Activated naive CD8-positive, alpha-beta T cell (primary cell): ENCODE results near the gene RAB8A.
A peak's percentile ranks its signal among the peaks of the same experiment; 100 is the strongest.
"Not testable (repeated sequence)": the region's sequence is repeated elsewhere in the genome, so short reads cannot be mapped to it uniquely, and the experiment has no call there.

Source experiments
- H3K27ac Mint-ChIP-seq: one replicate; pipeline ENCODE4 v1.8.0; 2021; ENCODE audit warnings: mixed read lengths
- H3K27me3 Mint-ChIP-seq: one replicate; pipeline ENCODE4 v1.8.0; 2021; ENCODE audit warnings: mixed read lengths
- H3K36me3 Mint-ChIP-seq: one replicate; pipeline ENCODE4 v1.8.0; 2021; ENCODE audit warnings: mixed read lengths
- H3K4me1 Mint-ChIP-seq: one replicate; pipeline ENCODE4 v1.8.0; 2021; ENCODE audit warnings: low read depth, mixed read lengths
- H3K4me3 Mint-ChIP-seq: one replicate; pipeline ENCODE4 v1.8.0; 2021; ENCODE audit warnings: mild to moderate bottlenecking, mixed read lengths
- H3K9me3 Mint-ChIP-seq: one replicate; pipeline ENCODE4 v1.8.0; 2021; ENCODE audit warnings: low read depth, mixed read lengths

The RAB8A gene

DNA sequence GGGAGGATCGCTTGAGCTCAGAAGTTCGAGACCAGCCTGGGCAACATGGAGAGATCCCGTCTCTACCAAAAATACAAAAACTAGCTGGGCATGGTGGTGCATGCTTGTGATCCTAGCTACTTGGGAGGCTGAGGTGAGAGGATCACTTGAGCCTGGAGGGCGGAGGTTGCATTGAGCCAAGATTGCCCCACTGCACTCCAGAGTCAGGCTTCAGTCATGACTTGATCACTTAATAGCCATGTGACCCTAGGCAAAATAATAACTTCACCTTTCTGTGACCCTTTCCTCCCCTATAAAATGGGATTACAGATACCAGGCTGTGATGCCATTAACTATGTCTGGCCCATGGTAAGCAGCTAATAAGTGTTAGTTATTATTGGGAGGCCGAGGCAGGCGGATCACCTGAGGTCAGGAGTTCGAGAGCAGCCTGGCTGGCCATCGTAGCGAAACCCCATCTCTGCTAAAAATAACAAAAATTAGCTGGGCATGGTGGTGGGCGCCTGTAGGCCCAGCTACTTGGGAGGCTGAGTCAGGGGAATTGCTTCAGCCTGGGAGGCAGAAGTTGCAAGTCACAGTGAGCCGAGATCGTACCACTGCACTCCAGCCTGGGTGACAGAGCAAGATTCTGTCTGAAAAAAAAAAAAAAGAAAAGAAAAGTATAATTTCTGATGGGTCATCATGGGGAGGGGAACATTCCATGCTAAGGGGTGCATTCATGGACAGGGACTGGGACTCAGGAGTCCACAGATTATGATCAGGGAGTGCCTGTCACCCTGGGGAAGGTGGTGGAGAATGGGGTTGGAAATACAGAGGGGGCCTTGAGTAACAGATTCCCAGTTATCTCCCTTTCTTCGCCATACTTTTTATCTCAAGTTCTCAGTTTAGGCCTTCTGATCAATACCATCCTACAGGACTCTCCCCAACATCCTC lies 19.9 kb upstream of the RAB8A start:
- Mint-ChIP-seq H3K9me3 (no peaks in the 10 kb centered on the region), H3K36me3 (peaks cover 15% of the 10 kb centered on the region), H3K4me1 (peaks cover 32% of the 10 kb centered on the region)

DNA sequence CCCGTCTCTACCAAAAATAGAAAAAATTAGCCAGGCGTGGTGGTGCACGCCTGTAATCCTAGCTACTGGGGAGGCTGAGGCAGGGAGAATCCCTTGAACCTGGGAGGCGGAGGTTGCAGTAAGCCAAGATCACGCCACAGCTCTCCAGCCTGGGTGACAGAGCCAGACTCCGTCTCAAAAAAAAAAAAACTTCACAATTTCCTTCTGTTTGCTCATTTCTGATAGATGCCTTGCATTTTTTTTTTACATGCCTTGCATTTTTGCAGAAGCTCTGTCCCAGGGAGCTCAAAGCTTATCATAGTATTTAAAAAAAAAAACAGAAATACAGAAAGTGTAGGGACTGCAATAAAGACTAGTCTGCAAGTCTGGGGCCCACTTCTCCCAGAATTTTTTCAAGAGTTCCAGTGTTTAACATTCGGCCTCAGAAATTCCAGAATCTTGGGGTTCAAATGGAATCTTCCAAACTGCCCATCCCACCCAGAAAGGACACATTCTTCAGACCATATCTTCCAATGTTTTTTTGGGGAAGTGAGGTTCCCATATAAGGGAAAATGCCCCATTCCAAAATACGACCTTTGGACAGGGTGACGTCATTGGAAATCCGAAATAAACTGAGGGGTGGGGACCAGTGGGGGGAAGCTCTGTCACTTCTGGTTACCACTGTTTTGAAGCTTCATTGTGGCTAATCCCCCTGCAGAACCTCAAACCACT lies 17.2 kb upstream of the RAB8A start:
- peaks cover 15% of the 10 kb centered on the region for H3K36me3 Mint-ChIP-seq
- peak overlapping the region; percentile 94 for H3K27ac Mint-ChIP-seq
- H3K4me3 Mint-ChIP-seq: peak overlapping the region; percentile 61
- H3K9me3 Mint-ChIP-seq: no peaks in the 10 kb centered on the region
- peaks cover 32% of the 10 kb centered on the region for H3K4me1 Mint-ChIP-seq
- H3K27me3 Mint-ChIP-seq: no peaks in the 10 kb centered on the region

More for the DNA sequence above, 19.9 kb upstream of the RAB8A start:
- H3K27ac Mint-ChIP-seq: no peak overlapping the region
- no peaks in the 10 kb centered on the region for H3K27me3 Mint-ChIP-seq
- H3K4me3 Mint-ChIP-seq: no peak overlapping the region

DNA sequence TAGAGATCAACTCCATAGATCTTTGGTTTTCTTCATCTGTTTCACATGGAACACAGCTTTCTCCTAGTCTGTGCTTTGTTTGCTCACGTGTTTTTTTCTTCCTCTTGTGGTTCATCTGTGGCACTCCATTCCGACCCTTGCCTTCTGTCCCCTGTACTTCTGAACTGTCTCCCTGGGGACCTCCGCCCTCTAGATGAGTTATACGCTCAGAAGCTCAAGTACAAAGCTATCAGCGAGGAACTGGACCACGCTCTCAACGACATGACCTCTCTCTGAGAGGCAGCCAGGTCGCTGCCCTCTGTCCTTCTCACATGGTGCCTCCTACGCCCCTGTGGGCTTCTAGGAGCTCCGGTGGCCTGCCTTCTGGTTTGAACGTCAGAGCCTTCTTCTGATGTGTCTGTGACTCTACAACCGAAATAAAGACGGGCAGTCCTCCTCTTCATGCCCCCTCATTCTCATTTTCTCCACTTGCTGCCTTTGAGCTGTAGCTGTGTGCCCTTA lies 16.6 kb upstream of the RAB8A start:
- peak overlapping the region; percentile 61 for H3K4me3 Mint-ChIP-seq
- H3K36me3 Mint-ChIP-seq: peaks cover 15% of the 10 kb centered on the region
- no peaks in the 10 kb centered on the region for H3K9me3 Mint-ChIP-seq
- peaks cover 32% of the 10 kb centered on the region for H3K4me1 Mint-ChIP-seq
- no peaks in the 10 kb centered on the region for H3K27me3 Mint-ChIP-seq
- H3K27ac Mint-ChIP-seq: peak overlapping the region; percentile 94

DNA sequence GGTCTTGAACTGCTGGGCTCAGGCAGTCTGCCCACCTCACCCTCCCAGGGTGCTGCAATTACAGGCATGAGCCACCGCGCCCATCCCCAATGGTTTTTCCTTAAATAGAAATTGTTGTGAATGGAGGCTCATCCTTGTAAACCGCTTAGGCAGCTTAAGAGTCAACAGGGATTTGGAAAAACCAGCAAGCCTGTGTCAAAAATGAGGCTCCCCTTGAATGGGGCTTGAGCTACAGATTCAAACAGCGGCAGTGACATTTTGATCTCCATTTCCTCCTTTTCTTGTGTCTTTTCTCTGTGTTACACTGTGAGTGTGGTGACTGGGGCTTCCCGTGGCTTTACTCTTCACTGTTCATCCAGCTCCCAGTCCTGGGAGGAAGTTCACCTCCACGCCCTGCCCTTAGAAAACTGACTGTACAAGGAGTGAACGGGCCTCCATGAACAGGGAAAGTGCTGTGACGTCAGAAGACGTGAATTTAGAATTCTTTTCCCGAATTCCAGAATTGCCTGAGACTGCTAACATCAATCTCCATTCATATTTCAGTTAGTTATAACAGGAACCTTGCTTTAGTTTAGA lies 15.3 kb upstream of the RAB8A start:
- no peaks in the 10 kb centered on the region for H3K9me3 Mint-ChIP-seq
- H3K27me3 Mint-ChIP-seq: no peaks in the 10 kb centered on the region
- peaks cover 16% of the 10 kb centered on the region for H3K36me3 Mint-ChIP-seq
- peak overlapping the region; percentile 61 for H3K4me3 Mint-ChIP-seq
- peaks cover 32% of the 10 kb centered on the region for H3K4me1 Mint-ChIP-seq
- peak overlapping the region; percentile 76 for H3K27ac Mint-ChIP-seq

DNA sequence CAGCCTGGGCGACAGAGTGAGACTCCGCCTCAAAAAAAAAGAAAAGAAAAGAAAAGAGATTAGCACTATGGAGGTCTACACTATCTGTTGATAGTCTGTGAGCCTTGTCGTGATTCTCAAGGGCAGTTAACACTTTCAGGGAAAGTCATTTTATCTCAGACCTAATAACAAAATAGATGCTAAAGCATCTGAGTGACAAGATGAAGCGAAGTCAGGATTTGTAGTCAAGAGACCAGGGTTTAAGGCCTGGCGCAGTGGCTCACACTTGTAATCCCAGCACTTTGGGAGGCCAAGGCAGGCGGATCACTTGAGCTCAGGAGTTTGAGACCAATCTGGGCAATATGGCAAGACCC lies 13.3 kb upstream of the RAB8A start:
- H3K27me3 Mint-ChIP-seq: no peaks in the 10 kb centered on the region
- no peaks in the 10 kb centered on the region for H3K9me3 Mint-ChIP-seq
- H3K4me3 Mint-ChIP-seq: no peak overlapping the region
- no peak overlapping the region for H3K27ac Mint-ChIP-seq
- H3K36me3 Mint-ChIP-seq: peaks cover 16% of the 10 kb centered on the region
- H3K4me1 Mint-ChIP-seq: peaks cover 31% of the 10 kb centered on the region

DNA sequence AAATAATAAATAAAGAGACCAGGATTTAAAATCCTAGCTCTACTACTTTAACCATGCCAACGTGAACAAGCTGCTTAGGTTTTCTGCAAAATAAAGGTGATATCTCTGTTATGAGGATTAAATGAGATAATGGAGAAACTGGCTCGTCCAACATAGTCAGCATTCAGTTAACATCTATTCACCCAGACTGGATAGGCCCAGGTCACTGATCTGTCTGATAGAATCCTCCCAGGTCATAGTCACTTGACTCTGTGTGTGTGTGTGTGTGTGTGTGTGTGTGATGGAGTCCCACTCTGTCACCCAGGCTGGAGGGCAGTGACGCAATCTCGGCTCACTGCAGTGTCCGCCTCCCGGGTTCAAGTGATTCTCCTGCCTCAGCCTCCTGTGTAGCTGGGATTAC lies 12.9 kb upstream of the RAB8A start:
- H3K36me3 Mint-ChIP-seq: peaks cover 13% of the 10 kb centered on the region
- peaks cover 27% of the 10 kb centered on the region for H3K4me1 Mint-ChIP-seq
- no peak overlapping the region for H3K4me3 Mint-ChIP-seq
- no peak overlapping the region for H3K27ac Mint-ChIP-seq
- no peaks in the 10 kb centered on the region for H3K27me3 Mint-ChIP-seq
- H3K9me3 Mint-ChIP-seq: no peaks in the 10 kb centered on the region

DNA sequence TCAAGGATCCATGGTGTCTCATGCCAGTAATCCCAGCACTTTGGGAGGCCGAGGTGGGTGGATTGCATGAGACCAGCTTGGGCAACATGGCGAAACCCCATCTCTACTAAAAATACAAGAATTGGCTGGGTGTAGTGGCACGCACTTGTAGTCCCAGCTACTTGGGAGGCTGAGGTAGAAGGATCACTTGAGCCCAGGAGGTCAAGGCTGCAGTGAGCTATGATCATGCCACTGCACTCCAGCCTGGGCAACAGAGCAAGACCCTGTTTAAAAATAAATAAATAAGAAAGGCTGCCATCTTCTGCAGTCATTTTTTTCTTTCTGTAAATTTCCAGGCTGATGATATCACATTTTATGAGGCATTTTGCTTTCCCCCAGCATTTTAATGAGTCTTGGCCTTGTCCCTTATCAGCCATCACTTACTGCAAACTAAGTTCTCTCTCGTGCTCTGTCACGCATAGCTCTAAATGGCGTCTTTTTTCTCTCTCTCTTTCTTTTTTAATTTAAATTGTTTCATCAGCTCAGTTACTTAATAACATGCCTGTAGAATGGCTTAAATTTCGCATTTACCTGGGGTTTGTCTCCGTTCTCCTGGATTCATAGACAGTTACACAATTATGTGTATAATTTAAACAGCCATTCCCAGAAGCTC lies 12.2 kb upstream of the RAB8A start:
- H3K4me3 Mint-ChIP-seq: not testable (repeated sequence)

DNA sequence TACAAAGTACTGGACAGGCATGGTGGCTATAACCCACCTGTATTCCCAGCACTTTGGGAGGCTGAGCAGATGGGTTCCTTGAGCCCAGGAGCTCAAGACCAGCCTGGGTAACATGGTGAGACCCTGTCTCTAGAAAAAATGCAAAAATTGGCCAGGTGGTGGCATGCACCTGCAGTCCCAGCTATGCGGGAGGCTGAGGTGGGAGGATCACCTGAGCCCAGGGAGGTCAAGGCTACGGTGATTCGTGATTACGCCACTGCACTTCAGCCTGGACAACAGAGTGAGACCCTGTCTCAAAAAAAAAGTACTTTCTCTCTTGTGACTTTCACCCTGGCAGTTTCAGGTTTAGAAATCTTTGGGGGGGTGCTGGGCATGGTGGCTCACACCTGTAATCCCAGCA lies 11.2 kb upstream of the RAB8A start:
- no peaks in the 10 kb centered on the region for H3K27me3 Mint-ChIP-seq
- no peak overlapping the region for H3K4me3 Mint-ChIP-seq
- H3K9me3 Mint-ChIP-seq: no peaks in the 10 kb centered on the region
- H3K4me1 Mint-ChIP-seq: peaks cover 15% of the 10 kb centered on the region
- no peak overlapping the region for H3K27ac Mint-ChIP-seq
- peaks cover 7% of the 10 kb centered on the region for H3K36me3 Mint-ChIP-seq

More for the DNA sequence above, 12.2 kb upstream of the RAB8A start:
- Mint-ChIP-seq H3K36me3 (peaks cover 13% of the 10 kb centered on the region), H3K4me1 (peaks cover 26% of the 10 kb centered on the region)
- H3K27me3 Mint-ChIP-seq, H3K9me3 Mint-ChIP-seq, H3K27ac Mint-ChIP-seq: not testable (repeated sequence)

DNA sequence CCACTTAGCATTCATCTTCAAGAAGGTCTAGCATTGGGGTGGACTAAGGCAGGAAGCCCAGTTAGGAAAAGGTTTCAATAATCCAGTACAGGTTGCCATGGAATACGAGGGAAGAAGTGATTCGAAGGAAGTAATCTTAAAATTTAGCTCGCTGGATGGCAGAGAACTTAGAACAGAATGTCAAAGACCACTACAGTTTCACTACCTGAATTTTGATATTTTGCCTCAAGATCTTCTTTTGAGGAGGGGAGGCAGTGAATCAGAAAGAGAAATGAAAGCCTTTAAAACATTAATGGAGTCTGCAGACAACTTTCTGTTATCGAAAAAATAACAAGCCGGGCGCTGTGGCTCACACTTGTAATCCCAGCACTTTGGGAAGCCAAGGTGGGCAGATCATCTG lies 7.0 kb upstream of the RAB8A start:
- Mint-ChIP-seq H3K27me3 (no peaks in the 10 kb centered on the region), H3K4me1 (no peaks in the 10 kb centered on the region), H3K4me3 (no peak overlapping the region), H3K36me3 (peaks cover 2% of the 10 kb centered on the region), H3K27ac (peak overlapping the region; percentile 23), H3K9me3 (no peaks in the 10 kb centered on the region)

DNA sequence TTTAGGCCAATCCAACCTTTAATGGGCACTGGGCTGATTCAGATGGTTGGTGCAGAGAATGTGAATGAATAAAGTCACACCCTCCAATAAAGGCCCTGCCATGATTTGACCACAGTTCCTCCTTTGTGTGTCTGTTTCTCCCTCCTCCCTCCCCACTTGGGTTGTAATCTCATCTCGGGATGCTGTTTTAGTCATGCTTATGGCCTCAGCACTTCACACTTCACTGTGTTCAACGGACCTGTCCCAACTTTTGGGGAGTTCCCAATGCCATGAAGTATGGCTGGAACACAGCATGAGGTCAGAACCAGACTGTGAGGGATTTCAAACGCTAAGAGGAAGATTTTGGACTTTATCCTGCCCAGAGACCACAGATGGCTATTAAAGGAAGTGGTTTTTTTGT lies 5.6 kb upstream of the RAB8A start:
- no peaks in the 10 kb centered on the region for H3K9me3 Mint-ChIP-seq
- no peak overlapping the region for H3K27ac Mint-ChIP-seq
- no peaks in the 10 kb centered on the region for H3K27me3 Mint-ChIP-seq
- H3K36me3 Mint-ChIP-seq: peaks cover under 1% of the 10 kb centered on the region
- H3K4me1 Mint-ChIP-seq: peaks cover under 1% of the 10 kb centered on the region
- H3K4me3 Mint-ChIP-seq: no peak overlapping the region

DNA sequence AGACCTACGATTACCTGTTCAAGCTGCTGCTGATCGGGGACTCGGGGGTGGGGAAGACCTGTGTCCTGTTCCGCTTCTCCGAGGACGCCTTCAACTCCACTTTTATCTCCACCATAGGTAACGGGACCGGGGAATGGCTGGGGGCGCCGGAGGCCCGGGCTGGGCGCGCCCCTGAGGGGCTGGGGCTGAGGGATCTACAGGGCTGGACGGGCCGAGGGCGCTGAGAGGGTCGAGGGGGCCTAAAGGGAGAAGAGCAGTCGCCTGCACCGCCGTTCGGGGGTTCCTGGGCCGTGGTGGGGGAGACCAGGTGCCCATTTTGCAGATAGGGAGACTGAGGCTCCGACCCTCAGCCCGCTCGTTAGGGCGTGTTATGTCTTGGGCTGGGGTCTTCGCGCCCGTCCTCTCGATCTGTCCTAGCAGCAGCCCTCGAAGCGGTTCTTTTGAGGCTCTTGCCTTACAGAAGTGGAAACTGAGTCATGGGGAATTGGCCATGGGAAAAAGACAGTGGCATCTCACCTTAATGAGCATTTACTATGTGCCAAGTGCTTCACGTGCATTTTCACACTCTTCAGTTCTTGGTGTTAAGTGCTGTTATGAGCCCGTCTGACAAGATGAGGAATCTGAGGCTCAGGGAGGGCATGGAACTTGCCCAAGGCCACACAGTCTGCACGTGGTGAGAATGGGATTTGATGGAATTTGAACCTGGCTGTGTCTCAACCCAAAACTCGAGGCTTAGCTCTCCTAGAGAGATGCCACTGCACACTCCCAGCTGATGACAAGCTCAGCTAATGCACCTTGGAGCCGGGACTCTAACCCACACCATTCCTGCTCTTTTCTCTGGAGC lies 442 bp downstream of the RAB8A start:
- H3K4me1 Mint-ChIP-seq: peaks cover 38% of the 10 kb centered on the region

DNA sequence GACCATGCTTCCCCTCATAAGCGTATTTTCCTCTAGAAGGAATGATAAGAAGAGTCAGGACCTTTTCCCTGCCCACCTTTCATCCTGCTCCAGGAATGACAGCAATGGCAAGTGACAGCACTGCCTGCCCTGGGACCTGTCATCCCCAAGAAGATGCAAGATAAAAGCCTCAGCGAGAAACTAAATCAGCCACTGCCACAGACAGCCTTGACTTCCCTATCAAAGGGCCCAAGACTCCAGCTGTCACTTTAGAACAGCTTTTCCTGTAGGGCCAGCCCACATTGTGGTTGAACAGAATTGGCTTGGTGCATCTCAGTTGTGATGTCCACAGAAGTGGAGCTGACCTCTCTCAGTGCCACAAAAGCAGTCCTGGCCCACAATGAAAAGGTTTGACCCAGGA lies 1.1 kb downstream of the RAB8A start:
- no peaks in the 10 kb centered on the region for H3K9me3 Mint-ChIP-seq
- H3K27me3 Mint-ChIP-seq: no peaks in the 10 kb centered on the region
- H3K4me1 Mint-ChIP-seq: peaks cover 43% of the 10 kb centered on the region
- H3K36me3 Mint-ChIP-seq: no peaks in the 10 kb centered on the region
- peak overlapping the region; percentile 98 for H3K4me3 Mint-ChIP-seq
- H3K27ac Mint-ChIP-seq: peak overlapping the region; percentile 96

More for the DNA sequence above, 442 bp downstream of the RAB8A start:
- no peaks in the 10 kb centered on the region for H3K27me3 Mint-ChIP-seq
- no peaks in the 10 kb centered on the region for H3K9me3 Mint-ChIP-seq
- no peaks in the 10 kb centered on the region for H3K36me3 Mint-ChIP-seq
- peak overlapping the region; percentile 98 for H3K4me3 Mint-ChIP-seq
- H3K27ac Mint-ChIP-seq: peak overlapping the region; percentile 96

DNA sequence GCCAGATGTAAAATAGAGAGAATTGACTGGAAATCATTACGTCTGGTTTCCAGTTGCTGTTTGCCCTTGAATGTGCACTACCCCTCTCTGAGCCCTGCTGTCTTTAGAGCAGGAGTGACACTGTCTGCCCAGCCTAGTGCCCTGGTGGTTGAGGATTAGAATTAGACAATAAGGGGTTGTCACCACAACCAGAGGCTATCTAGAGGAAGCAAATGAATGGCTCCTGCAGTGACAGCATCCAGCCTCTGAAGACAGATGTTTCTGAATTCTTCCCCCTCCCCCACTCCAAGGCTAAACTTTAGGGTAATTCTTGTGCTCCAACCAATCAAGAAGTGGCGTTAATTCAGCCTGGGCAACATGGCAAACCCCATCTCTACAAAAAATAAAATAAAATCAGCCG lies 2.0 kb downstream of the RAB8A start:
- Mint-ChIP-seq H3K4me1 (peaks cover 50% of the 10 kb centered on the region), H3K27me3 (no peaks in the 10 kb centered on the region), H3K9me3 (no peaks in the 10 kb centered on the region), H3K4me3 (peak overlapping the region; percentile 76), H3K27ac (peak overlapping the region; percentile 58), H3K36me3 (no peaks in the 10 kb centered on the region)
